ENCODE data around the gene SCN1A. TPM values are rescaled to one million over a fixed set of nuclear protein-coding genes. Genes with fewer than 3 reads are reported as not detected.

The SCN1A gene
- total and polyA plus RNA-seq, 2 donors (not counting 3 experiments of a cell fraction or from before 2014, with no cell fraction given): not detected

Small RNA genes lying within 50 kb of the gene (small RNA-seq; reads per million reads assigned to genes)
- not detected for gene RF00019 (ENCODE audit: insufficient read depth, insufficient read length, low read depth, low replicate concordance)

Other genes with a start within 250 kb of the SCN1A start
- 18.0 and 21.9 TPM in 2 replicates for gene TTC21B, start 174.2 kb downstream of the SCN1A start, total RNA-seq
- gene TTC21B, start 174.2 kb downstream of the SCN1A start, polyA plus RNA-seq: 7.5 and 8.0 TPM in 2 replicates
- 1.6 and 1.8 TPM in 2 replicates for gene SCN9A, start 247.9 kb upstream of the SCN1A start, total RNA-seq
- 0.62 and 0.88 TPM in 2 replicates for gene SCN9A, start 247.9 kb upstream of the SCN1A start, polyA plus RNA-seq

All from endothelial cell of umbilical vein (primary cell).